HCT116 (cell line): ENCODE data around the gene TMEM176B. TPM values are rescaled to one million over a fixed set of nuclear protein-coding genes. Genes with fewer than 3 reads are reported as not detected.

Experiments
- ATAC-seq: fragments of 200-7000 bp; cut with Tn5 transposase; 2 replicates; pipeline ENCODE4 v1.9.1; 2020; ENCODE audit warnings: mild to moderate bottlenecking, moderate library complexity
- BruUV-seq: library from RNA; stranded (reverse); fragments of 400-500 nt; replicated peaks from 2 replicates; lab custom pipeline; 2021; lab: Mats Ljungman, UMichigan
- CTCF ChIA-PET: fragments of 300-600 bp; sonication (Branson Sonifier 250); formaldehyde crosslinking; loops from one replicate; lab custom pipeline; 2021; ENCODE audit warnings: antibody characterized with exemption; lab: Charles Lee
- POLR2A ChIA-PET: fragments of 300-600, 350-600 bp; sonication (Branson Sonifier 250); formaldehyde crosslinking; loops from one replicate; lab custom pipeline; 2021; ENCODE audit warnings: antibody characterized with exemption; lab: Charles Lee
- RAD21 ChIA-PET, 2 experiments: fragments of 300-600 bp; sonication (Branson Sonifier 250); formaldehyde crosslinking; loops; one replicate each; lab custom pipeline; 2023; ENCODE audit warnings: low total read pairs in 2 of 2; ENCODE audit not compliant: uncharacterized antibody in 2 of 2, unreplicated experiment in 2 of 2, low non-redundant PET in 1 of 2; lab: Charles Lee
- DNase-seq: peaks from one replicate; pipeline ENCODE4 v3.0.0-alpha.2; 2010; ENCODE audit warnings: low read depth, low spot score
- H2AFZ ChIP-seq: fragments of 200-600 bp; shearing (Covaris generic), sonication (generic); 2 replicates; pipeline ENCODE4 v1.6.1; 2017; ENCODE audit warnings: low read depth, mixed run types, mixed read lengths, antibody characterized with exemption, low read length; ENCODE audit not compliant: poor library complexity, severe bottlenecking
- H3K27ac ChIP-seq: 2 replicates; pipeline ENCODE4 v1.5.1; 2012; ENCODE audit warnings: low read depth, low read length
- H3K27me3 ChIP-seq: fragments of 200-600 bp; sonication (generic); 2 replicates; pipeline ENCODE4 v1.6.1; 2016; ENCODE audit warnings: mixed run types, low read length, mixed read lengths; ENCODE audit not compliant: insufficient read depth
- H3K36me3 ChIP-seq, 2 experiments: fragments of 200-500 bp in 1 of 2; fragments of 200-600 bp in 1 of 2; sonication (Bioruptor generic) in 1 of 2; sonication (generic) in 1 of 2; 2 replicates each; pipeline versions ENCODE4 v1.5.1 to v1.6.1; 2014 to 2016; ENCODE audit warnings: low read length in 2 of 2, inconsistent platforms in 1 of 2, mixed read lengths in 1 of 2, mixed run types in 1 of 2; ENCODE audit not compliant: insufficient read depth in 2 of 2, control insufficient read depth in 1 of 2
- H3K4me1 ChIP-seq, 2 experiments: fragments of 200-600 bp in 1 of 2; sonication (generic) in 1 of 2; 2 replicates each; pipeline versions ENCODE4 v1.5.1 to v1.6.1; 2012 to 2017; ENCODE audit warnings: low read length in 2 of 2, inconsistent platforms in 1 of 2, mild to moderate bottlenecking in 1 of 2, mixed read lengths in 1 of 2, mixed run types in 1 of 2, moderate library complexity in 1 of 2; ENCODE audit not compliant: insufficient read depth in 2 of 2, control insufficient read depth in 1 of 2
- H3K4me2 ChIP-seq: fragments of 200-600 bp; sonication (generic); 2 replicates; pipeline ENCODE4 v1.6.1; 2017; ENCODE audit warnings: mixed run types, low read length, mixed read lengths
- H3K4me3 ChIP-seq, 2 experiments: fragments of 200-600 bp in 1 of 2; sonication (generic) in 1 of 2; replicated peaks in 1 of 2; 2 replicates each; pipeline ENCODE4 v1.5.1; 2011 to 2016; ENCODE audit warnings: low read length in 2 of 2, control low read depth in 1 of 2, low read depth in 1 of 2, mild to moderate bottlenecking in 1 of 2, mixed read lengths in 1 of 2, mixed run types in 1 of 2
- H3K79me2 ChIP-seq: fragments of 200-600 bp; sonication (generic); 2 replicates; pipeline ENCODE4 v1.6.1; 2017; ENCODE audit warnings: mild to moderate bottlenecking, mixed run types, low read length, moderate library complexity, mixed read lengths; ENCODE audit not compliant: insufficient read depth
- H3K9ac ChIP-seq: fragments of 200-600 bp; sonication (generic); 2 replicates; pipeline ENCODE4 v1.6.1; 2016; ENCODE audit warnings: low read length, mixed read lengths
- H3K9me2 ChIP-seq: fragments of 200-600 bp; sonication (generic), shearing (Covaris generic); 2 replicates; pipeline ENCODE4 v1.6.1; 2017; ENCODE audit warnings: mixed run types, mild to moderate bottlenecking, moderate library complexity; ENCODE audit not compliant: insufficient read depth
- H3K9me3 ChIP-seq, 2 experiments: fragments of 200-500 bp in 1 of 2; fragments of 200-600 bp in 1 of 2; sonication (Bioruptor generic) in 1 of 2; sonication (generic) in 1 of 2; 2 replicates each; pipeline ENCODE4 v1.6.1; 2014 to 2017; ENCODE audit warnings: low read length in 2 of 2, mixed read lengths in 2 of 2, inconsistent platforms in 1 of 2, low read depth in 1 of 2, mild to moderate bottlenecking in 1 of 2, mixed run types in 1 of 2, moderate library complexity in 1 of 2; ENCODE audit not compliant: control insufficient read depth in 1 of 2, insufficient read depth in 1 of 2
- H4K20me1 ChIP-seq: fragments of 200-600 bp; sonication (generic), shearing (Covaris generic); 2 replicates; pipeline ENCODE4 v1.6.1; 2017; ENCODE audit warnings: mixed run types, mild to moderate bottlenecking, moderate library complexity; ENCODE audit not compliant: insufficient read depth
- ATF3 ChIP-seq: IDR thresholded peaks from 2 replicates; pipeline ENCODE4 v1.6.1; 2012
- CBX3 ChIP-seq: IDR thresholded peaks from 2 replicates; pipeline ENCODE4 v1.6.1; 2012; ENCODE audit warnings: low read depth
- EGR1 ChIP-seq: IDR thresholded peaks from 2 replicates; pipeline ENCODE4 v1.6.1; 2012; ENCODE audit warnings: low read depth
- ELF1 ChIP-seq: IDR thresholded peaks from 2 replicates; pipeline ENCODE4 v1.6.1; 2012; ENCODE audit warnings: low read depth, borderline replicate concordance
- EZH2 ChIP-seq: fragments of 200-600 bp; sonication (generic); IDR thresholded peaks from 2 replicates; pipeline ENCODE4 v1.6.1; 2017; ENCODE audit warnings: antibody characterized with exemption, mixed run types
- EZH2phosphoT487 ChIP-seq: fragments of 200-600 bp; IDR thresholded peaks from 2 replicates; pipeline ENCODE4 v1.6.1; 2018; ENCODE audit warnings: antibody characterized with exemption, borderline replicate concordance
- FOSL1 ChIP-seq: IDR thresholded peaks from 2 replicates; pipeline ENCODE4 v1.6.1; 2012; ENCODE audit warnings: low read depth
- MAX ChIP-seq: IDR thresholded peaks from 2 replicates; pipeline ENCODE4 v1.6.1; 2012
- POLR2A ChIP-seq: IDR thresholded peaks from 2 replicates; pipeline ENCODE4 v1.7.0; 2011; ENCODE audit warnings: borderline replicate concordance; ENCODE audit not compliant: insufficient read depth, insufficient read length; ENCODE audit errors: extremely low read depth
- POLR2AphosphoS5 ChIP-seq: IDR thresholded peaks from 2 replicates; pipeline ENCODE4 v1.6.1; 2011; ENCODE audit warnings: mild to moderate bottlenecking, low read depth, low read length, moderate library complexity
- SIN3A ChIP-seq: IDR thresholded peaks from 2 replicates; pipeline ENCODE4 v1.6.1; 2012; ENCODE audit warnings: low read depth
- SP1 ChIP-seq: IDR thresholded peaks from 2 replicates; pipeline ENCODE4 v1.6.1; 2012; ENCODE audit warnings: low read depth
- SRF ChIP-seq: IDR thresholded peaks from 2 replicates; pipeline ENCODE4 v1.6.1; 2012; ENCODE audit warnings: low read depth
- TCF7L2 ChIP-seq: IDR thresholded peaks from 2 replicates; pipeline ENCODE4 v1.7.0; 2011; ENCODE audit warnings: borderline replicate concordance, inconsistent platforms; ENCODE audit not compliant: insufficient read depth, insufficient read length; ENCODE audit errors: extremely low read depth
- YY1 ChIP-seq: IDR thresholded peaks from 2 replicates; pipeline ENCODE4 v1.6.1; 2011; ENCODE audit warnings: low read length, low read depth, moderate library complexity, mild to moderate bottlenecking; ENCODE audit not compliant: insufficient replicate concordance; ENCODE audit errors: extremely low read depth
- ZFX ChIP-seq: fragments of 450-650 bp; IDR thresholded peaks from 2 replicates; pipeline ENCODE4 v1.6.1; 2017
- ZNF274 ChIP-seq: fragments of 200-500 bp; sonication (Bioruptor generic); IDR thresholded peaks from 2 replicates; pipeline ENCODE4 v1.6.1; 2014; ENCODE audit warnings: mild to moderate bottlenecking, low read depth, low read length, inconsistent platforms
- intact Hi-C: fragments of 100-400 bp; cut with micrococcal nuclease; formaldehyde crosslinking; loops from 2 replicates; pipeline ENCODE4 v1.10.0; 2022
- total RNA-seq: library from RNA; stranded (reverse); gene quantifications from one replicate; pipeline ENCODE4 v1.2.1, GENCODE V29; 2021; ENCODE audit not compliant: unreplicated experiment
- TF ChIP-seq, protein P1 (sequence below): IDR thresholded peaks from 2 replicates; pipeline ENCODE4 v1.6.1; 2012; ENCODE audit warnings: low read depth
- TF ChIP-seq, protein P2 (sequence below): IDR thresholded peaks from 2 replicates; pipeline ENCODE4 v1.6.1; 2011; ENCODE audit warnings: mild to moderate bottlenecking, low read length, moderate library complexity; ENCODE audit not compliant: insufficient replicate concordance; ENCODE audit errors: extremely low read depth
- TF ChIP-seq, protein P3 (sequence below), 3 experiments: fragments of 200-600 bp in 1 of 3; sonication (generic) in 1 of 3; IDR thresholded peaks in 2 of 3; conservative IDR thresholded peaks in 1 of 3; 2 replicates each; pipeline ENCODE4 v1.5.1; 2012 to 2017; ENCODE audit warnings: low read depth in 2 of 3, low read length in 2 of 3, antibody characterized with exemption in 1 of 3, borderline replicate concordance in 1 of 3, control low read depth in 1 of 3, mild to moderate bottlenecking in 1 of 3, mixed read lengths in 1 of 3, mixed run types in 1 of 3, moderate library complexity in 1 of 3; ENCODE audit not compliant: insufficient read depth in 1 of 3

The TMEM176B gene
- total RNA-seq, 1 experiment from 2014 or later = 0.42 TPM

GRCh38 chr7:150797661-150798060 is 2.5 kb downstream of the TMEM176B start:
- no peak for TF ChIP-seq SP1
- TF ChIP-seq ZNF274 = no peak
- TF ChIP-seq, protein P1, sequence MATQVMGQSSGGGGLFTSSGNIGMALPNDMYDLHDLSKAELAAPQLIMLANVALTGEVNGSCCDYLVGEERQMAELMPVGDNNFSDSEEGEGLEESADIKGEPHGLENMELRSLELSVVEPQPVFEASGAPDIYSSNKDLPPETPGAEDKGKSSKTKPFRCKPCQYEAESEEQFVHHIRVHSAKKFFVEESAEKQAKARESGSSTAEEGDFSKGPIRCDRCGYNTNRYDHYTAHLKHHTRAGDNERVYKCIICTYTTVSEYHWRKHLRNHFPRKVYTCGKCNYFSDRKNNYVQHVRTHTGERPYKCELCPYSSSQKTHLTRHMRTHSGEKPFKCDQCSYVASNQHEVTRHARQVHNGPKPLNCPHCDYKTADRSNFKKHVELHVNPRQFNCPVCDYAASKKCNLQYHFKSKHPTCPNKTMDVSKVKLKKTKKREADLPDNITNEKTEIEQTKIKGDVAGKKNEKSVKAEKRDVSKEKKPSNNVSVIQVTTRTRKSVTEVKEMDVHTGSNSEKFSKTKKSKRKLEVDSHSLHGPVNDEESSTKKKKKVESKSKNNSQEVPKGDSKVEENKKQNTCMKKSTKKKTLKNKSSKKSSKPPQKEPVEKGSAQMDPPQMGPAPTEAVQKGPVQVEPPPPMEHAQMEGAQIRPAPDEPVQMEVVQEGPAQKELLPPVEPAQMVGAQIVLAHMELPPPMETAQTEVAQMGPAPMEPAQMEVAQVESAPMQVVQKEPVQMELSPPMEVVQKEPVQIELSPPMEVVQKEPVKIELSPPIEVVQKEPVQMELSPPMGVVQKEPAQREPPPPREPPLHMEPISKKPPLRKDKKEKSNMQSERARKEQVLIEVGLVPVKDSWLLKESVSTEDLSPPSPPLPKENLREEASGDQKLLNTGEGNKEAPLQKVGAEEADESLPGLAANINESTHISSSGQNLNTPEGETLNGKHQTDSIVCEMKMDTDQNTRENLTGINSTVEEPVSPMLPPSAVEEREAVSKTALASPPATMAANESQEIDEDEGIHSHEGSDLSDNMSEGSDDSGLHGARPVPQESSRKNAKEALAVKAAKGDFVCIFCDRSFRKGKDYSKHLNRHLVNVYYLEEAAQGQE = no peak
- TF ChIP-seq POLR2A = no peak
- TF ChIP-seq EZH2phosphoT487 = no peak
- TF ChIP-seq EGR1 = no peak
- TF ChIP-seq ZFX = no peak
- TF ChIP-seq, protein P2, sequence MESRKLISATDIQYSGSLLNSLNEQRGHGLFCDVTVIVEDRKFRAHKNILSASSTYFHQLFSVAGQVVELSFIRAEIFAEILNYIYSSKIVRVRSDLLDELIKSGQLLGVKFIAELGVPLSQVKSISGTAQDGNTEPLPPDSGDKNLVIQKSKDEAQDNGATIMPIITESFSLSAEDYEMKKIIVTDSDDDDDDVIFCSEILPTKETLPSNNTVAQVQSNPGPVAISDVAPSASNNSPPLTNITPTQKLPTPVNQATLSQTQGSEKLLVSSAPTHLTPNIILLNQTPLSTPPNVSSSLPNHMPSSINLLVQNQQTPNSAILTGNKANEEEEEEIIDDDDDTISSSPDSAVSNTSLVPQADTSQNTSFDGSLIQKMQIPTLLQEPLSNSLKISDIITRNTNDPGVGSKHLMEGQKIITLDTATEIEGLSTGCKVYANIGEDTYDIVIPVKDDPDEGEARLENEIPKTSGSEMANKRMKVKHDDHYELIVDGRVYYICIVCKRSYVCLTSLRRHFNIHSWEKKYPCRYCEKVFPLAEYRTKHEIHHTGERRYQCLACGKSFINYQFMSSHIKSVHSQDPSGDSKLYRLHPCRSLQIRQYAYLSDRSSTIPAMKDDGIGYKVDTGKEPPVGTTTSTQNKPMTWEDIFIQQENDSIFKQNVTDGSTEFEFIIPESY = no peak
- TF ChIP-seq, protein P3, sequence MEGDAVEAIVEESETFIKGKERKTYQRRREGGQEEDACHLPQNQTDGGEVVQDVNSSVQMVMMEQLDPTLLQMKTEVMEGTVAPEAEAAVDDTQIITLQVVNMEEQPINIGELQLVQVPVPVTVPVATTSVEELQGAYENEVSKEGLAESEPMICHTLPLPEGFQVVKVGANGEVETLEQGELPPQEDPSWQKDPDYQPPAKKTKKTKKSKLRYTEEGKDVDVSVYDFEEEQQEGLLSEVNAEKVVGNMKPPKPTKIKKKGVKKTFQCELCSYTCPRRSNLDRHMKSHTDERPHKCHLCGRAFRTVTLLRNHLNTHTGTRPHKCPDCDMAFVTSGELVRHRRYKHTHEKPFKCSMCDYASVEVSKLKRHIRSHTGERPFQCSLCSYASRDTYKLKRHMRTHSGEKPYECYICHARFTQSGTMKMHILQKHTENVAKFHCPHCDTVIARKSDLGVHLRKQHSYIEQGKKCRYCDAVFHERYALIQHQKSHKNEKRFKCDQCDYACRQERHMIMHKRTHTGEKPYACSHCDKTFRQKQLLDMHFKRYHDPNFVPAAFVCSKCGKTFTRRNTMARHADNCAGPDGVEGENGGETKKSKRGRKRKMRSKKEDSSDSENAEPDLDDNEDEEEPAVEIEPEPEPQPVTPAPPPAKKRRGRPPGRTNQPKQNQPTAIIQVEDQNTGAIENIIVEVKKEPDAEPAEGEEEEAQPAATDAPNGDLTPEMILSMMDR (IDR thresholded peaks at IDR 0.05 in 2 of 3, conservative IDR thresholded peaks at IDR 0.05 in 1 of 3; ENCODE audit: borderline replicate concordance in 1 of 3, insufficient read depth in 1 of 3, low read depth in 2 of 3, low read length in 2 of 3) = no peak
- no peak for TF ChIP-seq TCF7L2
- no peak for TF ChIP-seq MAX
- TF ChIP-seq FOSL1 = no peak
- TF ChIP-seq POLR2AphosphoS5 = no peak
- no peak for TF ChIP-seq YY1
- no peak for TF ChIP-seq ELF1
- no peak for TF ChIP-seq SRF
- TF ChIP-seq SIN3A = no peak
- no peak for TF ChIP-seq EZH2
- TF ChIP-seq CBX3 = no peak
- no peak for TF ChIP-seq ATF3
- Histone ChIP-seq H3K9me3 (no peaks in the 10 kb centered on the region), H3K36me3 (no peaks in the 10 kb centered on the region), H3K9ac (no peak overlapping the region), H3K27me3 (0 out of 2 replicates have a peak, but pooled peaks cover 14% of the 10 kb centered on the region), H2AFZ (no peak overlapping the region), H3K79me2 (no peaks in the 10 kb centered on the region), H3K4me3 (no peak overlapping the region), H3K27ac (no peak overlapping the region), H3K4me2 (no peak overlapping the region), H3K4me1 (no peaks in the 10 kb centered on the region; a peak in 1 of 4 replicates), H3K9me2 (no peaks in the 10 kb centered on the region), H4K20me1 (no peaks in the 10 kb centered on the region)
- RAD21 ChIA-PET = no interaction called here
- no TSS peak for BruUV-seq
- intact Hi-C loops = no loop called here
- CTCF ChIA-PET = no interaction called here
- POLR2A ChIA-PET = no interaction called here
- ATAC-seq (no peak), DNase-seq (no peak)
